ENCODE measurements around the gene SPDEF.

SPDEF gene

DNA sequence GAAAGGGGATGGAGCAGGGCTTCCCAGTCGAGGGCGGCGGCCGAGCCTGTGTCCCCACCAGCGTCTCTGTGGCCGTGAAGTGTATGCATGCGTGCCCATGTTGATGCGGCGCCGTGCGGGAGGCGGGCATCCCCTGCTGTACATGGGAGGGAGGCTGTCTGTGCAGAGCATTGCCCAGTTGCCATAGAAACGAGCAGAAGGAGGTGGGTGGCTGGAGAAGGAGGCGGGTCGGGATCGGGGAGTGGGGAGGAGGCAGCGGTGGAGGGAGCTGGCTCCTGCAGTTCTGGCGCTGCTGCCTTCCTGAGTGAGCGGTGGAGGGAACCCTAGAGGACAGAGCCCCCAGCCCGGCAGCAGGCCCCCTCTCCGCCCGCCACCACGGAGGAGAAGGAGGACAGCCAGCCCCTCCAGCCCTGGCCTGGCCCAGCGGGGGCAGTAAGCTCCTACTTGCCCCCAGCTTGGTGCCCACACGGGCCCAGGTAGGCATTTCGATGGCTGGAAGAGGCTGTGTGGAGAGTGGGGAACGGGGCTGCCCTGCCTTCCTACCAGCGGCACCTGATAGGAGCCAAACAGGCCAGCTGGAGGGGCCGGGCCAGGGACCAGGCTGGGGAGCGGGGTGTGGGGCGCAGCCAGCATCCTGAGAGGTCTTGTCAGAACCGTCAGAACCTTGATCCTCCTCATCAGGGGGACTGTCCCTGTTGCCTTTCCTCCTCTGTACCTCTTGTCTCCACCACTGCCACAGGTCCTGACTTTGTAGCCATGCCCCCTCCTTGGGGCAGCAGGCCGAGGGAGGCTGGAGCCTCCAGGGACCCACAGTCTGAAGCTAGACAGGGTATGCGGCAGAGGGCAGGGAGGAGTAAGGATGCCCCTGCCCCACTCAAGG is 41.3 kb downstream of the SPDEF start:
- DNase-seq, result peak; percentile 42

DNA sequence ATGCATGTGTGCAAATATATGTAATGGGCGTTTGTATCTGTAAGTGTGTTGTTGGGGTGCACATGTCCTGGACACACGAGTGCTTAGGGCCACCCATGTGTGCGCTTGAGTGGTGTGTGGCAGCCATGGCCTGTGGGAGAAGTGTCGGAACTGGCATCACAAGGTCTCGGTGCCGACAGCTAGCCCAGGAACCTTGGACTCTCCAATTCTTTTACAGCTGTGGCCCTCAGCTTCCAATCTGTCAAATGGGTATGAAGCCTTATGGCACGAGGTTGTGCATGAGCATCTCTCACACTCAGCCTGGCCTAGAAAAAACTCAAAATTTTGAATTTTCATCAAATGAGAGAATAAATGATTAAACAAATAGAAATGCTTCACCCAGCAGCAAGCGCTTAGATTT is 42.0 kb downstream of the SPDEF start:
- no peak for DNase-seq

DNA sequence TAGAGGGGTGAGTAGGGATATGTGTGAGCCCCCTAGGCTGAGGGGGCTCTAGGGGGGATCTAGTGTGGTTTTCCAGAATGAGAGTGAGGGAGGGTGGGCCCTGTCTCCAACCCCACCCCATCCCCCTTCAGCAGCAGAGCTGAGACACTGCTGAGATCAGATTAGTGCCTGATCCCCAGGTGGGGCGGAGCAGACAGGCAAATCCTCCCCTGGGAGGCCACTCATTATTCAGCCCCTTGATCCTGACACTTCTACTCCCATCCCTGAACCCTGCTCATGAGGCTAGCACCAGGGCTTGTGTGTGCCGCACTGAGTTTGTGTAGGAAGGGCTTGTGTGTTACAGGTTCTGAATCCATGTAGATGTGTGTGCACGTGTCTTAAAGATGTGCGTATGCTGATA is 42.5 kb downstream of the SPDEF start:
- no peak for DNase-seq

DNA sequence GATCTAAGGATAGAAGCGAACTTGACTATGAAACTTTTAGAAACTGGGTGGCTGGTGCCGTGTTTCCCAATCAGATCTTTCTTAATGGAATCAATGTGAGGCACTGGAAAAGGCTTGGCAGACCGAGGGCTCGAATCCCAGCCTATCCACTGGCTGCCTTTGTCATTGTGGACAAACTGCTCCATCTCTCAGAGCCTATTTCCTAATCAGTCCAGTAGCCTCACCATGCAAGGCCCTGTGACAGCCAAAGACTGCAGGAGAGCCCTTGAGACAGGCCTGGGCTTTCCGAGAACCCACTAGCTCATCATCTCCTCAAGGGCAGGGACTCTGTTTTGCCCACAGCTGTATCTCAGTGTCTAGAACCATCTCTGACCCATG is 43.4 kb downstream of the SPDEF start:
- no peak for DNase-seq

DNA sequence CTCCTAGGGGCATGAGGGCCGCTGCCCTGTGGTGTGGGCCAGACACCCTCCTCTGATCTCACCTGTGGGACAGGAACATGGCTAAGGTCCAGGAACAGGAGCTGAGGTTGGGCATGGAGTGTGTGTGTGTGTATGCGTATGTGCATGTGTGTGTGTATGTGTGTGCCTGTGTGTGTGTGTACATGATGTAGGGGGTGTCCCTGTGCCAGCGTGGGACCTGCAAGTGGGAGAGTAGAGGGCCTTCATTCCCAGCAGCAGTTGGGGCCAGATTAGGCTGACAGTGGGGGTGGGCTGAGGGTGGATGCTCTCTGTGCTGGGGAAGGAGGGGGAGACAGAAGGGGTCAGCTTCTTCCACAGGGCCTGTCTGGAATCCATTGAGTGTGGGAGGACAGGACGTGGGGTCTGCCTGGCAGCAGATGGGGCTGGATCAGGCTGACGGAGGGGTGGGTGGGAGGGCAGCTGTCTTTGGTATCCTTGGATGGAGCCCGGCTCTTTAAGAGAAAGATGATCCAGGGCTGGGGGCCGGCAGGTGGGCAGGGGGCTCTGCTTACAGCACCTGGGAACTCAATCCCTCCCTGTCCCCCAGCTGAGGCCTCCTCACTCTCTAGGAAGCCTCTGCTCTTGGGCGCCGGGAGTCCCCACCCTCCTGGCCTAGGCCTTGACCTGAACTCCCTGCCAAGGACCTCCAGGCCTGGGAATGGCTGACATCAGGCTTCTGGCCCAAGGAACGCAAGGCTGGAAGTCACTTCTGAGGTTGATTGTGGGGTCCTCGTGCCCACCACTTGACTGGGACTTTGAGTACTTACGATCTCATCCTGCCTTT is 44.0 kb downstream of the SPDEF start:
- no peak for DNase-seq

DNA sequence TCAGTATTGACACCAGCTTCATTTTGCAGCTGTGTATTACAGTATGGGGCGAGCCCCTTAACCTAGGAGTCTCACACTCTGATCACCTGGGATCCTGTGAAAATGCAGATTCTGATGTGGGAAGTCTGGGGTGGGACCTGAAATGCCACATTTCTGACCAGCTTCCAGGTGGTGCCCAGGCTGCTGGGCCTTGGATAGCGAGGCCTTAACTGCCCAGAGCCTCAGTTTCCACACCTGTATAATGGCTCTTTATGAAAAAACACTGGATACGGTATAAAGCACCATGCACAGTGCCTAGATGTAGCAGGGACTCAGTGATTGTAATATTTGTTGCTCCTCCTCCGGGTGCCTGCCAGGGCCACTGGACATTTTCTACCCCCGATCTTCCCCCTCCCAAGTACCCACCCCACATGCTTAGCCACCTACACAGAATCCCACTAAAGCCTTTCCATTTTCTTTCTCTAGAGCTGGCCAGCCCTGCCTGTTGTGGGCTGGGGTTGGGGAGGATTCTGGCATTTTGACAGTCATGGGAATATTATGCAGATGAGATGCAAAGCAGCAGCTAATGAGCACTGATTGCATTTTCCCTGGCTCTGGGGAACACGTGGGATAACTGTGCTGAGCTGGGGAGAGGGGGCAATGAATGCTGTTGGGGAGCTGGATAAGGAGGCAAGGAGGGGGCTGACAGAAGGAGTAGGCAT is 44.8 kb downstream of the SPDEF start:
- no peak for DNase-seq

DNA sequence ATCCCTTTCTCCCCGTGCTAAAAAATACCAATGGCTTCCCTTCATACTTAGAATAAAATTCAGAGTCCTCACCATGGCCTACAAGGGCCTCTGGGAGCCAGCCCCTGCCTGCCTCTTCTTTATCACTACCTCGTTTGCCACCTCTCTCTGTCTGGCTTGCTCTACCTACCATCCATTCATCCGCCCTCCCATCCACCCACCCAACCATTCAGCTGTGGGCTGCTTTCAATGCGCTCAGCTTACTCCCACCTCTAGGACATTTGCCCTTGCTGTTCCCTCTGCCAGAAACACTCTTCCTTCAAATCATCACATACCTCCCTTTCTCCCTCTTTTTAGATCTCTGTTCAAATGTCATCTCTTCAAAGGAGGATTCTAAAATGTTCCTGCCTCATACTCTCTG is 45.8 kb downstream of the SPDEF start:
- DNase-seq, result no peak

DNA sequence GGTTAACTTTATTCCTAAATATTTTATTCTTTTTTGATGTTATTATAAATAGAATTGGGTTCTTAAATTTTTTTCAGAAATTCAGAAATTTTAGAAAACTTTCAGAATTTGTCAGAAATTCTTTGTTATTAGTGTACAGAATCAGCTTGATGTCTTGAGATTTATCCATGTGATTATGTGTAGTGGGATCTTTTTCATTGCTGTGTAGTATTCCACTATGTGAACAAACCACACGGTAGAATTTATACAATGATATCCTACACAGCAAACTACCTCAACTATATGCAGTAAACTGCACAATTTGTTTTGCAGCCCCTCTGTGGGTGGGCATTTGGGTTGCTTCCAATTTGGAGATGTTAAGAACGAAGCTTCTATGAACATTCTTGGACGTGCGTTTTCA is 46.3 kb downstream of the SPDEF start:
- DNase-seq, result no peak

DNA sequence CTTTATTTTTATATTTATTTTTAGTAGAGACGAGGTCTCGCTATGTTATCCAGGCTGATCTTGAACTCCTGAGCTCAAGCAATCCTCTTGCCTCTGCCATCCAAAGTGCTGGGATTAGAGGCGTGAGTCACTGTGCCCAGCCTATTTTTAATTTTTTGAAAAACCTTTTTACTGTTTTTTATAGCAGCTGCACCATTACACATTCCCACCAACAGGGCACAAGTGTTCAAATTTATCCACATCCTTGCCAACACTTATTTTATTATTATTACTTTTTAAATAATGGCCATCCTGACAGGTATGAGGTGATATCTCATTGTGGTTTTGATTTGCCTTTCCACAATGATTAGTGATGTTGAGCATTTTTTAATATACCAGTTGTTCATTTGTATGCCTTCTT is 47.7 kb downstream of the SPDEF start:
- peak; percentile 3 for DNase-seq

DNA sequence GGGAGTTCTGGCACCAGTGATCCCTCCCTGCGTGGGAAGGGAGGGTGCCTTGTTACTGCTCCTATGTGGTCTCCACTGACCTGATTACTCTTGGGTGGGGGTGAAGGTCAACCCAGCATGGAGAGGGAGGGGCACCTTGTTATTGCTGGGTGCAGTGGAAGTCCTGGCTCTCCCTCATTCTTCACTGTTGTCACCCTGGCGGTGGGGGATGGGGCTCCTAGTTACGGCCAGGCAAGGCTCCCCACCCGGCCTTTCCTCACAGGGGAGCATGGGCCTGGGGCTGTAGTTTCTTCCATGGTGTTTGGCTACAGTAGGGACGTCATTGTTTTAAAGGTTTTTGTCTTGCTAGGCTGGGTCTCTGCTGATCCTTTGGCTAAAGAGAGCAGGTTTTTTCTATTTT is 49.4 kb downstream of the SPDEF start:
- no peak for DNase-seq

DNA sequence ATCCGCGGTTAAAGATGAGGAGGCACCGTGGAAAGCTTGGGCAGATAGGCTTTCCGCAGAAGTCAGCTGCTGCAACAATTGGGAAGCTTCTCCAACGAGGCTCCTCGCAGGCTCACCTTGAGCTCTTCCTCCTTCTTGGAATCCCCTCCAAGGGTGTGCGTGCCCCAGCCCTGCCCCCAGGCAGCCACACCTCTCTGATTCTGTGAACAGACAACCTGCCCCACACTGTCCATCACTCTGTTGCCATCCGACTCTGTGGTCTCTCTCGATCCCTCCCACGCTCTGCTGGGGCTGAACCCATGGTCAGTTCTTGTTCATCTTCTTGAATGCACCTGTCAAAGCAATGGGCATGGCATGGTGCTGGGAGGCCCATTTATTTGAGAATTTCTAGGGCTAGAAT is 58.7 kb downstream of the SPDEF start:
- DNase-seq, result no peak

DNA sequence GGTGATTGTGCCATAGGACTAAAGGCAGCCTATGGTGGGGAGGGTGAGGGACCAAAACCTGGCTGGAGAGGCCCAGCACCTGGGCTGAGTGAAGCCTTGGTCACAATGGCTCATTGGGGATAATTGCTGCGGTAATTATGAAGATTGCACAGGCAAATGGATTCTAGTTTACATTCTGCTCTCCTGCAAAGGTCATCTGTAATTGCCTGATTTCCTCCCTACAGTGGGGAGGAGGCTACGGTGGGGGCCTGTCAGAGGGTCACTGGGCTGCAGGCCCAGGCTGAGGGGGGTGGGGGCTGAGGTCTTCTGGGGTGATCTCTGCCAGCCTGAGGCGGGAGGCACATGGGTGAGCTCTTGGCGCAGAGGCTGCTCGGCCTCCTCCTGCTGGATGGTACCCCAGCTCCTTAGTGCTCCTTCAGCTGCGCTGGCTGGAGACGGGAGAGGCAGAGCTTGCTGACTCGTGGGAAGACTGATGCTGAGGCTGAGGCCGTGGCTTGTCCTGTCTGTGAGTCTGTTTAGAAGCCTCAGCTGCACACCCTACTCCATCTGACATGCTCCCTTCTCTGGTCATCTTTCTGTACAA is 59.9 kb downstream of the SPDEF start:
- DNase-seq, result no peak

DNA sequence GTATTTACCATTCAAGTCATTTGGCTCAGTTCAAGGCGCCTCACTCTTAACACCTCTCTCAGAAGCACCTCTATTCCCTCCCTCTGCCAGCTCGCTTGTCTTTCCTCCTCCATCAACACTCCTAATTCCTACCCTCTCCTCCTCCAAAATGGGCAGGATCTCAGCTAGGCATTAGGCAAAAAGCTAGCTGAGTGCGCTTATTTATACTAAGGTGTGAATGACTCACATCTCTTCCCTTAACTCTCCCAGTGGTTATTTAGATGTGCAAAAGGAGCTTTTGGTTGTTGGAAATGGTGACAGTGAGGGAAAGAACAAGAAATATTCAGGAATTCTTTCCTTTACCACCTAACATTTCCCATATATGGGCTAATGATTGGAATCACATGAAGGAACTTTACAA is 61.2 kb downstream of the SPDEF start:
- DNase-seq, result no peak

DNA sequence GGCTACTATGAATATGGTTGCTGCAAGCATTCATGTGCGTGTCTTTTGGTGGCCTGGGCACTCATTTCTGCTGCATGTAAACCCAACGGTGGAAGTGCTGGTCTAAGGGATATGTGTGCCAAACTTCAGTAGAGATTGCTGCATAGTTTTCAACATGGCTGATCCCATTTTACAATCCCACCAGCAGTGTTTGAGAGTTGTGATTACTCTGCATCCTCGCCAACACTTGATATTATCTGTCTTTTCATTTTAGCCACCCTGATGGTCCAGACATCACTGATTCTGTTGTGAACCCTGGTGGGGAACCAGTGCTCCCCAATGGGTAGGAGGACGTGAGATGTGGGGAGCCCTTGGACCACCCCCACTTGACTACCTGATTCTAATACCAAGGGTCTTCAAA is 62.8 kb downstream of the SPDEF start:
- DNase-seq, result no peak

DNA sequence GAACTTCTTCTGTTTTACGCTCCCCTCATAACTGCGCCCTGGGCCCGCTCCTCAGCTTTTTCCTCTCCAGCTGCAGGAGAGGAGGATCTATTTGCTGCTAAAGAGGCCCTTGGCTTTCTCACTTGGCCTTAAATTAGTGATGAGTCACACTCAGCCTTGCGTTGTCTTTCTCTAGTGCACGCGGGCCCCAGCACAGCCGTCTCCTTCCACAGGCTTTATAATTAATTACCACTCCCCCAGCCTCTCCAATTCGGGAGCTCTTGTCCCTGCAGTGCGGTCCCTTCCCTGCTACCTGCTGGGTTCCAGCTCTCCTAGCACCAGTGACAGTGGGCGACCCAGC is 65.1 kb downstream of the SPDEF start:
- DNase-seq, result peak; percentile 13

DNA sequence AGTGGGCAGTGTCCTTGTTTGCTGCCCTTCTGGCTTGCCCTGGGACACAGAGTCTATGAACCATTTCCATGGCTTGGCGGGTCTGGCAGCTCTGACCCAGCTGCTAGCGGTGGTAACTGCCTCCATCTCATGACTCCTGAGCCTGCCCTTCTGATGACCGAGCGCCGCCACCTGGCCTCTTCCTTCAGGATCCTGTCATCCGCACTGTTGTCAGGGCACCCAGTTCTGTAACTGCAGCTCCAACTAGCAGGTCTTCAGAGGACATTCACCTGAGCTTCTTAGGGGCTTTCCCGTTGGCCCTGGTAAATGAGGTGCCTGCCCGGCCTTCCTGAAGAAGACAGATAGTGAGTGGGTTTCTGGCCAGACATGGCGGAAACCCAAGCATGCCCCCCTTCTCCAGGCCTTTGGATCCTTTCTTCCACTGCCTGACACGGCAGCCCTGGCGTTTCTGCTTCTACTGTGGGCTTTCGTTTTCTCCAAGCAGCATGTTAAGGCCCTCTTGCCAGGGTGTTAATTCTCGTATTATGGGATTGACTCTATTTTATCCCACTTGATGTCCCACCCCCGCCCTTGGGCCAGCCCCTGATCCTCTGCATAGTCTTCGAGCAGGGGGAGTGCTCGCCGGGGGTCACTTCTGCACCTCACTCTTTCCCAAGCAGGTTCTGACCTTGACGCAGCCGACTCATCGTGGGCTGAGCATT is 65.6 kb downstream of the SPDEF start:
- DNase-seq, result no peak

DNA sequence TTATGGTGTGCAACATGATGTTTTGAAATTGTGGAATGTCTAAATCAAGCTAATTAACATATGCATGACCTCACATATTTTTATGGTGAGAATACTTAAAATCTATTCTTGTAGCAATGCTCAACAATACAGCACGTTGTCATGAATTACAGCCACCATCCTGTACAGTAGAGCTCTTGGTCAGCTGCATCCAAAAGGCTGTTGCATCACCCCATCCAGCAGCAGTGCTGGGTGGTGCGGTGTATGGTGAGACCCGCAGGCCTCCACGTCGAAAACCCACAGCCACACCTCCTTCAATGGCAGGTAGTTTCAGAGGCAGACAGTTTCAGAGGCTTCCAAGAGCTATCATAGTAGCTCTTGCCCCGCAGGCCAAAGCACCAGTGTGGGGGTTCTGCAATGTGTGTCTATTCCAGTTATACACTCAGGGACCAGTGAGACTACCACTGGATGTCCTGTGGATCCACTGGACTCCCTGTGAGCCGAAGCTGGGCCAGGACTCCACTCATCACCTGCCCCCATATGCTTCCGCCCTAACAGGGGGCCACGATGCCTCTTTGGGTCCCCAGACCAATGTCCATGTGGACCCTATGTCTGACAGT is 66.8 kb downstream of the SPDEF start:
- DNase-seq, result no peak
